ENCODE data around the gene GSAP. TPM values are rescaled to one million over a fixed set of nuclear protein-coding genes. Genes with fewer than 3 reads are reported as not detected.

GSAP gene
- total RNA-seq, 1 donor from 2014 or later, result 19.6 TPM

DNA sequence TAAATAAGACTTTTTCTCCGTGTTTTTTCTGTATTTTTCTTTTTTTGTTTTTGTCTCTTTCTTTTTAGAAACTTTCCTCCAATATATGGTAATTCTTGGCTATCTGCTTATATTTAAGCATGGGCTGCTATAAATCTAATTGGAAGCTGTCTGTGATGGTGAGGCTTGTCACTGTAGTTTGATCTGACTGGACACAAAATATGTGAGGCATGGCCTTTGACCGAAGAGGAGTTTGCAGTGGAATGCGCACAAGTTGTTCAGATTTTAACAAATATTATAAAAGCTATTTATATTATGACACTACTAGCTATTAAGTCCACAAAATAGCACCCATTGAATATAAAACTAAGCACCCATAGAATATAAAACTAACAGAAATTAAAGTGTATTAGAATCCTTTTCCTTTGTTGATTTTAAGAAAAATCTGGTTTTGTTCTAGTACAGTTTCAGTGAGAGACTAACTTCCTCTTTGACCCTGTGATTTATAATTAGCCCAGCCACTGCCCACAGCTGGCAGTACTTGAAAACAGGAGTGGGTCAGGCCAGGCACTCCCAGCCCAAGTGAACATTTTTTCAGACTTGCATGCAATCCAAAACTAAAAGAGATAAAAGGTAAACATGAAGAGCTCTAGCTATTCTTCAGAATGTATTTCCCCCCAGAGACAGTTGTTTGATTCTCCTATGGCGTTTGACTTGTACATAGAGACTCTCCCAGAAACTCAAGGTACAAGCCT is 146.6 kb downstream of the GSAP start:
- TF ChIP-seq, protein P1, sequence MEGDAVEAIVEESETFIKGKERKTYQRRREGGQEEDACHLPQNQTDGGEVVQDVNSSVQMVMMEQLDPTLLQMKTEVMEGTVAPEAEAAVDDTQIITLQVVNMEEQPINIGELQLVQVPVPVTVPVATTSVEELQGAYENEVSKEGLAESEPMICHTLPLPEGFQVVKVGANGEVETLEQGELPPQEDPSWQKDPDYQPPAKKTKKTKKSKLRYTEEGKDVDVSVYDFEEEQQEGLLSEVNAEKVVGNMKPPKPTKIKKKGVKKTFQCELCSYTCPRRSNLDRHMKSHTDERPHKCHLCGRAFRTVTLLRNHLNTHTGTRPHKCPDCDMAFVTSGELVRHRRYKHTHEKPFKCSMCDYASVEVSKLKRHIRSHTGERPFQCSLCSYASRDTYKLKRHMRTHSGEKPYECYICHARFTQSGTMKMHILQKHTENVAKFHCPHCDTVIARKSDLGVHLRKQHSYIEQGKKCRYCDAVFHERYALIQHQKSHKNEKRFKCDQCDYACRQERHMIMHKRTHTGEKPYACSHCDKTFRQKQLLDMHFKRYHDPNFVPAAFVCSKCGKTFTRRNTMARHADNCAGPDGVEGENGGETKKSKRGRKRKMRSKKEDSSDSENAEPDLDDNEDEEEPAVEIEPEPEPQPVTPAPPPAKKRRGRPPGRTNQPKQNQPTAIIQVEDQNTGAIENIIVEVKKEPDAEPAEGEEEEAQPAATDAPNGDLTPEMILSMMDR (IDR thresholded peaks at IDR 0.05; ENCODE audit: unreplicated experiment), result no peak
- H3K36me3 Mint-ChIP-seq, result peaks cover 14% of the 10 kb centered on the region
- no peaks in the 10 kb centered on the region for H3K4me1 Mint-ChIP-seq
- no peak for DNase-seq (ENCODE audit: low spot score in 2 of 2, unreplicated experiment in 2 of 2)
- peaks cover 17% of the 10 kb centered on the region for H3K9me3 Mint-ChIP-seq
- no peak overlapping the region for H3K27ac Mint-ChIP-seq
- H3K27me3 Mint-ChIP-seq (ENCODE audit: low read depth), result no peaks in the 10 kb centered on the region
- no peak overlapping the region for H3K4me3 Mint-ChIP-seq

DNA sequence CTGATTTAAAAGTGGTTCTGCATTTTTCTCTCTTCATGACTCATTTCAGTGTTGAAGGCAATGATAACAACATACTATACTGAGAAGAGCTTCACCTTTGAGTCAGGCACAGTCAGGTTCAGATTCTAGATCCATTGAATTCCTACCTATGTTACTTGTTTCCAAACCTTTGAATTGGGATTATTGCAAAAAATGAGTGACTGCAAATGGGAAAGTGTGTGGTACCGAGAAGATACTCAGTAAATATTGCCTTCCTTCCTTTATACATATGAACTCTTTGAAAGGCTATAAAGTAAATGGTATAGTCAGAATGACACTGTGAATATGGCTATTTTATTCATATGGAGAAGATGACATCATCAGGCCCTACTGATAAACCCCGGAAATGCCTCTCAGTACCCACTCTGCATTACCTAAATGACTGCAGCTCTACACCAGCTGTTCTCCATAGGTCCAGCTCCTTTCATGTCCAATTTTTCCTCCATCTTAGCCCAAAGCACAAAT is 149.8 kb downstream of the GSAP start:
- Mint-ChIP-seq H3K36me3 (peaks cover 10% of the 10 kb centered on the region), H3K27me3 (ENCODE audit: low read depth) (no peaks in the 10 kb centered on the region), H3K4me3 (no peak overlapping the region), H3K27ac (no peak overlapping the region), H3K9me3 (peaks cover 17% of the 10 kb centered on the region), H3K4me1 (no peaks in the 10 kb centered on the region)
- no peak for DNase-seq (ENCODE audit: low spot score in 2 of 2, unreplicated experiment in 2 of 2)
- TF ChIP-seq, protein P1 (IDR thresholded peaks at IDR 0.05; ENCODE audit: unreplicated experiment), result no peak

DNA sequence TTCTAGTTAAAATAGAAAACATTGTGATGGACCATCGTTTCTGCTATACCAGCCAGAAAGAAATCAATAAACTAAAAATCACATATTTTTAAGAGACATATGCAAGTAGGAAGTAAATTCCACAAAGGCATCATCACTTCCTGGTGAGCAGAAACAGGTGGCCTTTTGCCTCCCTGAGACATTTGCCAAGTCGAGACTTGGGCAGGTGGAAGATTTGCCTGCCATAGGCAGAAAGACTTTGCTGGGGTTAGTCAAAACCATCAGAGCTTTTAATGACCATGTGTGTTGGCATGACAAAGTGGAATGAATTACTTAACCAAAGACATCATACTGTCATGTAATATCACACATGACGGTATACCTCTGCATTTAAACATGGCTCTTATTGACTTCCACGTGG is 150.5 kb downstream of the GSAP start:
- TF ChIP-seq, protein P1 (IDR thresholded peaks at IDR 0.05; ENCODE audit: unreplicated experiment), result no peak
- Mint-ChIP-seq H3K27ac (no peak overlapping the region), H3K4me1 (no peaks in the 10 kb centered on the region), H3K27me3 (ENCODE audit: low read depth) (no peaks in the 10 kb centered on the region), H3K36me3 (peaks cover 10% of the 10 kb centered on the region), H3K4me3 (no peak overlapping the region), H3K9me3 (peaks cover 17% of the 10 kb centered on the region)
- DNase-seq (ENCODE audit: low spot score in 2 of 2, unreplicated experiment in 2 of 2), result no peak

DNA sequence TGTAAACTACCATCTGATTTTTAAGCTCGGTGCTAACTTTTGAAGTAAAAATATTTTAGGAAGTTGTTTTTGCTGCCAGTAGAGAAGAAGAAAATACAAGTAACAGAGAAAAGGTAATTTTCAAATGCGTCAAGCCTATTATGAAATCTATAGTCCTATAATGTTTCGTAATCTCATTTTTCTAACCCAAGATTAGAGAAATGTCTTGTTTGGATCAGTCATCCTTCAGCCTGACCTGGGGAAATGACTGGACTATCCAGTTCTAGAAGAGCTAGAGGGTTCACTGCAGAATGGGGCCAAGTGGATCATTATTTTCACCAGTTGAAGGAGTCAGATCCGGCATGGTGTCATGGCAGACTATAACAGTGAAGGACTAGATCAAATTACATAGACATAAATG is 153.8 kb downstream of the GSAP start:
- TF ChIP-seq, protein P1 (IDR thresholded peaks at IDR 0.05; ENCODE audit: unreplicated experiment), result no peak
- H3K4me3 Mint-ChIP-seq, result no peak overlapping the region
- no peak for DNase-seq (ENCODE audit: low spot score in 2 of 2, unreplicated experiment in 2 of 2)
- no peaks in the 10 kb centered on the region for H3K27me3 Mint-ChIP-seq (ENCODE audit: low read depth)
- H3K9me3 Mint-ChIP-seq, result no peaks in the 10 kb centered on the region
- no peaks in the 10 kb centered on the region for H3K4me1 Mint-ChIP-seq
- H3K36me3 Mint-ChIP-seq, result no peaks in the 10 kb centered on the region
- no peak overlapping the region for H3K27ac Mint-ChIP-seq

Other genes starting within 250 kb of the GSAP start
- 0.05 TPM in 1 of 3 replicates, not detected in the others for gene FGL2, start 216.5 kb downstream of the GSAP start, total RNA-seq
- 103 to 118 TPM (median 114 TPM) in 3 replicates for gene PTPN12, start 120.9 kb upstream of the GSAP start, total RNA-seq

Measured in mesothelial cell of epicardium (in vitro differentiated cells).